HepG2 (cell line): Measurements from ENCODE around the gene ACYP2.

Experiments used
- ARNT2 ChIP-seq: sonication (generic); formaldehyde crosslinking; IDR thresholded peaks from 2 replicates; pipeline ENCODE4 v1.8.0; 2022; ENCODE audit warnings: mild to moderate bottlenecking, low read depth, missing genetic modification reagents, moderate library complexity
- CTCF ChIP-seq: sonication (generic); formaldehyde crosslinking; IDR thresholded peaks from 2 replicates; pipeline ENCODE4 v1.5.0; 2020; ENCODE audit warnings: mild to moderate bottlenecking, missing genetic modification reagents, moderate library complexity
- JUND ChIP-seq: sonication (generic); formaldehyde crosslinking; IDR thresholded peaks from 2 replicates; pipeline ENCODE4 v1.8.0; 2022; ENCODE audit warnings: mild to moderate bottlenecking, missing genetic modification reagents
- PAWR ChIP-seq: sonication (generic); formaldehyde crosslinking; IDR thresholded peaks from 2 replicates; pipeline ENCODE4 v1.4.0; 2020; ENCODE audit warnings: missing genetic modification reagents, mild to moderate bottlenecking, borderline replicate concordance
- POLR2AphosphoS5 ChIP-seq: IDR thresholded peaks from 2 replicates; pipeline ENCODE4 v1.6.1; 2012; ENCODE audit warnings: low read depth, low read length
- STAG1 ChIP-seq: sonication (generic); formaldehyde crosslinking; IDR thresholded peaks from 2 replicates; pipeline ENCODE4 v1.4.0; 2020; ENCODE audit warnings: missing genetic modification reagents
- ZBTB33 ChIP-seq: sonication (generic); formaldehyde crosslinking; IDR thresholded peaks from 2 replicates; pipeline ENCODE4 v1.4.0; 2020; ENCODE audit warnings: missing genetic modification reagents
- ZC3H4 ChIP-seq: sonication (generic); formaldehyde crosslinking; IDR thresholded peaks from 2 replicates; pipeline ENCODE4 v1.4.0; 2020; ENCODE audit warnings: missing genetic modification reagents, borderline replicate concordance
- ZFP37 ChIP-seq: sonication (generic); formaldehyde crosslinking; IDR thresholded peaks from 2 replicates; pipeline ENCODE4 v1.4.0; 2020; ENCODE audit warnings: missing genetic modification reagents, borderline replicate concordance
- ZNF644 ChIP-seq: IDR thresholded peaks from 2 replicates; pipeline ENCODE4 v1.6.1; 2016; ENCODE audit warnings: low read depth
- ZNF713 ChIP-seq: sonication (generic); formaldehyde crosslinking; IDR thresholded peaks from 2 replicates; pipeline ENCODE4 v1.4.0; 2020; ENCODE audit warnings: mild to moderate bottlenecking, missing genetic modification reagents
- ZNF740 ChIP-seq: sonication (generic); formaldehyde crosslinking; IDR thresholded peaks from 2 replicates; pipeline ENCODE4 v1.4.0; 2020; ENCODE audit warnings: missing genetic modification reagents
- ZUFSP ChIP-seq: sonication (generic); formaldehyde crosslinking; IDR thresholded peaks from 2 replicates; pipeline ENCODE4 v1.9.0; 2021; ENCODE audit warnings: missing genetic modification reagents, mild to moderate bottlenecking, borderline replicate concordance

- TF ChIP-seq POLR2AphosphoS5 (no peak), CTCF (no peak), PAWR (no peak), ZBTB33 (CRISPR knock-in tag) (no peak), ZFP37 (CRISPR knock-in tag) (no peak), ZNF713 (CRISPR knock-in tag) (no peak), ARNT2 (no peak), ZNF644 (CRISPR knock-in tag) (no peak), ZNF740 (no peak), JUND (no peak), ZC3H4 (CRISPR knock-in tag) (no peak), STAG1 (CRISPR knock-in tag) (no peak), ZUFSP (CRISPR knock-in tag) (no peak)
Measured at GRCh38 chr2:54258166-54258565, 142.8 kb downstream of the ACYP2 start.
